Right lobe of liver (tissue), 4 donors: ENCODE measurements around the gene SH3TC1.

Source experiments
- POLR2A ChIP-seq: fragments of 450-650 bp; IDR thresholded peaks from one replicate; pipeline ENCODE4 v1.6.1; 2017; ENCODE audit warnings: antibody characterized with exemption, mild to moderate bottlenecking
- TF ChIP-seq, protein P1 (sequence below), 4 donors: fragments of 200-600 bp in 3 of 4; fragments of 450-650 bp in 1 of 4; IDR thresholded peaks; one replicate each; pipeline versions ENCODE4 v1.5.1 to v1.8.0; 2016 to 2022; ENCODE audit warnings: antibody characterized with exemption in 4 of 4, mild to moderate bottlenecking in 2 of 4
- donor health status: DM: no; HTN: no; CAD: no.
- donor health status: DM: no; HTN: no; CAD: no.
- donor health status: DM: no; HTN: yes; CAD: no.

DNA sequence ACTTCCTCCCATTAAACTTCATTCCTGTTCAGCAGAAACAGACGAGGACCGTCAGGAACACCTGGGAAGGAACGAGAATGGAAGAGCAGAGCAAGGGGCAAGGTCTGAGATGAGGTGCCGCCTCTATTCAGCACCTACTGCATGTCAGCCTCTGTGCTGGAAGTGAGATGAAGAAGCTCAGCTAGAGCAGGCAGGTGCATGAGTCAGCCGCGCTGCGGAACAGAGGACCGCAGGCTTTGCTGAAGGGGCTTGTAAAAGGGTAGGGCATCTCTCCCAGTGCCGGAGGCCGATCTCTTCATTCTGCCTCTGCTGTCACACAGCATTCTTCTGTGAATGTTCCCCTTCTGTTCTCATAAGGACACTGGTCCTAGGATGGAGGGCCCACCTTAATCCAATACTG is 34.4 kb upstream of the SH3TC1 start:
- TF ChIP-seq, protein P1, sequence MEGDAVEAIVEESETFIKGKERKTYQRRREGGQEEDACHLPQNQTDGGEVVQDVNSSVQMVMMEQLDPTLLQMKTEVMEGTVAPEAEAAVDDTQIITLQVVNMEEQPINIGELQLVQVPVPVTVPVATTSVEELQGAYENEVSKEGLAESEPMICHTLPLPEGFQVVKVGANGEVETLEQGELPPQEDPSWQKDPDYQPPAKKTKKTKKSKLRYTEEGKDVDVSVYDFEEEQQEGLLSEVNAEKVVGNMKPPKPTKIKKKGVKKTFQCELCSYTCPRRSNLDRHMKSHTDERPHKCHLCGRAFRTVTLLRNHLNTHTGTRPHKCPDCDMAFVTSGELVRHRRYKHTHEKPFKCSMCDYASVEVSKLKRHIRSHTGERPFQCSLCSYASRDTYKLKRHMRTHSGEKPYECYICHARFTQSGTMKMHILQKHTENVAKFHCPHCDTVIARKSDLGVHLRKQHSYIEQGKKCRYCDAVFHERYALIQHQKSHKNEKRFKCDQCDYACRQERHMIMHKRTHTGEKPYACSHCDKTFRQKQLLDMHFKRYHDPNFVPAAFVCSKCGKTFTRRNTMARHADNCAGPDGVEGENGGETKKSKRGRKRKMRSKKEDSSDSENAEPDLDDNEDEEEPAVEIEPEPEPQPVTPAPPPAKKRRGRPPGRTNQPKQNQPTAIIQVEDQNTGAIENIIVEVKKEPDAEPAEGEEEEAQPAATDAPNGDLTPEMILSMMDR (IDR thresholded peaks at IDR 0.05), result no peak
- no peak for TF ChIP-seq POLR2A
